GM18499 (cell line): ENCODE data around the gene APOM.

Experiments used
- ATAC-seq: cut with Tn5 transposase; IDR thresholded peaks from one replicate; pipeline ENCODE4 v1.9.1; 2021; ENCODE audit warnings: moderate number of reproducible peaks; ENCODE audit not compliant: insufficient read depth, unreplicated experiment

The APOM gene

DNA sequence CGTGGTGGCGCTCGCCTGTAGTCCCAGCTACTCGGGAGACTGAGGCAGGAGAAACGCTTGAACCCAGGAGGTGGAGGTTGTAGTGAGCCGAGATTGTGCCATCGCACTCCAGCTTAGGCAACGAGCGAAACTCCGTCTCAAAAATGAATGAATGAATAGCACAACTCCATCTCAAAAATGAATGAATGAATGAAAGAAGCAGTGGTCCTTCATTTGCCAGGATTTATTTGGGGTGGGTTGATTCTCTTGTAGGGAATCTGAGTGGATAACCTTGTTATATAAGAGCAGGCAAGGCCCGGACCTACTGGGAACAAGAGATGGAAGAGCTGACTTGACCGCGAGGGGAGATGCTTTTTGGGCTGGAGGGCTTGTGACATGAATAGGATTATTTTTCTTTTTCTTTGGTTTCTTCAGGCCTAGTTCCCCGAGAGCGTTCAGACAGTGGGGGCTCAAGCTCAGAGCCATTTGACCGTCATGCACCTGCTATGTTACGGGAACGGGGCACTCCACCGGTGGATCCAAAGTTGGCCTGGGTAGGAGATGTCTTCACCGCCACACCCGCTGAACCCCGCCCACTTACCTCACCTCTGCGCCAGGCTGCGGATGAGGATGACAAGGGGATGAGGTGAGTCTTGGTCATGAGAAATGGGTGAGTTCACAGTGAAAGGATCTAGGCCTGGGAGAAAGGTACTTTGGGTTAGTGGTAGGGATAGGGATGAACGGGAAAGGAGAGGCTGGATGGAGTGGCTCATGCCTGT lies 25.3 kb upstream of the APOM start:
- no peak for ATAC-seq

DNA sequence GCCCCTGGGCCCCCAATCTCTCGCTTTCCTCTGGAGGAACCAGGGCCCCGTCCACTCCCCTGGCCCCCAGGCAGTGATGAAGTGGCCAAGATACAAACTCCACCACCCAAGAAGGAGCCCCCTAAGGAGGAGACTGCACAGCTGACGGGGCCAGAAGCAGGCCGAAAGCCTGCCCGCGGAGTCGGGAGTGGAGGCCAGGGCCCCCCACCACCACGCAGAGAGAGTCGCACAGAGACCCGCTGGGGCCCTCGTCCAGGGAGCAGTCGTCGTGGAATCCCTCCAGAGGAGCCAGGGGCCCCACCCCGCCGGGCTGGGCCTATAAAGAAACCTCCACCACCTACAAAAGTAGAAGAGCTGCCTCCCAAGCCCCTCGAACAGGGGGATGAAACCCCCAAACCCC lies 24.5 kb upstream of the APOM start:
- no peak for ATAC-seq

DNA sequence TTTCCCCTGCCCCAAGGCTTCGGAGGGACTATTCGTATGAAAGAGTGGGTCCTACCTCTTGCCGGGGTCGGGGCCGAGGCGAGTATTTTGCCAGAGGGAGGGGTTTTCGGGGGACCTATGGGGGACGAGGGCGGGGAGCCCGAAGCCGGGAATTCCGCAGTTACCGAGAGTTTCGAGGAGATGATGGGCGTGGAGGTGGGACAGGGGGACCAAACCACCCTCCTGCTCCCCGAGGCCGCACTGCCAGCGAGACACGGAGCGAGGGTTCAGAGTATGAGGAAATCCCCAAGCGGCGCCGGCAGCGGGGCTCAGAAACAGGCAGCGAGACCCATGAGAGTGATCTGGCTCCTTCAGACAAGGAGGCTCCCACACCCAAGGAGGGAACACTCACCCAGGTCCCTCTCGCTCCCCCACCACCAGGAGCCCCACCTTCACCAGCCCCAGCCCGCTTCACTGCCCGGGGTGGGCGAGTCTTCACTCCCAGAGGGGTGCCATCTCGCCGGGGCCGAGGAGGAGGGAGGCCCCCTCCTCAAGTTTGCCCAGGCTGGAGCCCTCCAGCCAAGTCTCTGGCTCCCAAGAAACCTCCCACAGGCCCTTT lies 23.9 kb upstream of the APOM start:
- ATAC-seq: no peak

DNA sequence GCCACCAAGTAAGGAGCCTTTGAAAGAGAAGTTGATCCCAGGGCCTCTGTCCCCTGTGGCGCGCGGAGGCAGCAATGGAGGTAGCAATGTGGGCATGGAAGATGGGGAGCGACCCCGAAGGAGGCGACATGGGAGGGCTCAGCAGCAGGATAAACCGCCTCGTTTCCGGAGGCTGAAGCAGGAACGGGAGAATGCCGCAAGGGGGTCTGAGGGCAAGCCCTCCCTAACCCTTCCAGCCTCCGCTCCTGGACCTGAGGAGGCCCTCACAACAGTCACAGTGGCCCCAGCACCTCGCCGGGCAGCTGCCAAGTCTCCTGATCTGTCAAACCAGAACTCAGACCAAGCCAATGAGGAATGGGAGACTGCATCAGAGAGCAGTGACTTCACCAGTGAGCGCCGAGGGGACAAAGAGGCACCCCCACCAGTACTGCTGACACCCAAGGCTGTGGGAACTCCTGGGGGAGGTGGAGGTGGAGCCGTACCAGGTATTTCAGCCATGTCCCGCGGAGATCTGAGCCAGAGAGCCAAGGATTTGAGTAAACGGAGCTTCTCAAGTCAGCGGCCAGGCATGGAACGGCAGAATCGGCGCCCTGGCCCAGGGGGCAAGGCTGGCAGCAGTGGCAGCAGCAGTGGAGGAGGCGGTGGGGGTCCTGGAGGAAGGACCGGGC lies 23.3 kb upstream of the APOM start:
- no peak for ATAC-seq

DNA sequence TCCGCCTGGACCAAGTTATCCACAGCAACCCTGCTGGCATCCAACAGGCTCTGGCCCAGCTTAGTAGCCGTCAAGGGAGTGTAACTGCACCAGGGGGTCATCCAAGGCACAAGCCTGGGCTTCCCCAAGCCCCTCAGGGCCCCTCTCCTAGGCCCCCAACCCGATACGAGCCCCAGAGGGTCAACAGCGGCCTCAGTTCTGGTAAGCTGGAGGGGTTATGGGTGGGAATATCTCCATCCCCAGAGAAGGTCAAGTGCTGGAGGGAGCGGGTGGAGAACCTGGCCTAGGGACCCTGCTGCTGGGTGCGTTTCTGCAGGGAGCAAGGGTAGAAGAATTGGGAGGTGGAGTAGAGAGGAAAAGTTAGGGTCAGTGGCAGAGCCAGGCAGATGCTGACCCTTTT lies 22.2 kb upstream of the APOM start:
- no peak for ATAC-seq

DNA sequence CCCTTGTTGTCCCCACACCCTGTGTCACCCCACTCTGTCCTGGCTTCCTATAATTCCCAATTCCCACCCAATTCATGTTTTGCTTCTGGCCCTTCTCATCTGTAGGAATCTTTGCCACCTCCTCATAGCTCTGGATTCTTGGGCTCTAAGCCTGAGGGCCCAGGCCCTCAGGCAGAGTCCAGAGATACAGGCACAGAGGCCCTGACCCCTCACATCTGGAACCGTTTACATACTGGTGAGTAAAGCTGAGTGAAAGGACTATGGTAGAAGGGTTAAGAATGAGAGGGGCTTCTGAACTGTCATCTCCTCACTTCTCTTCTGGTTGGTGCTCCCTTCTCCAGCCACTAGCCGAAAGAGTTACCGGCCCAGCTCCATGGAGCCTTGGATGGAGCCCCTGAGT lies 21.6 kb upstream of the APOM start:
- ATAC-seq: no peak

DNA sequence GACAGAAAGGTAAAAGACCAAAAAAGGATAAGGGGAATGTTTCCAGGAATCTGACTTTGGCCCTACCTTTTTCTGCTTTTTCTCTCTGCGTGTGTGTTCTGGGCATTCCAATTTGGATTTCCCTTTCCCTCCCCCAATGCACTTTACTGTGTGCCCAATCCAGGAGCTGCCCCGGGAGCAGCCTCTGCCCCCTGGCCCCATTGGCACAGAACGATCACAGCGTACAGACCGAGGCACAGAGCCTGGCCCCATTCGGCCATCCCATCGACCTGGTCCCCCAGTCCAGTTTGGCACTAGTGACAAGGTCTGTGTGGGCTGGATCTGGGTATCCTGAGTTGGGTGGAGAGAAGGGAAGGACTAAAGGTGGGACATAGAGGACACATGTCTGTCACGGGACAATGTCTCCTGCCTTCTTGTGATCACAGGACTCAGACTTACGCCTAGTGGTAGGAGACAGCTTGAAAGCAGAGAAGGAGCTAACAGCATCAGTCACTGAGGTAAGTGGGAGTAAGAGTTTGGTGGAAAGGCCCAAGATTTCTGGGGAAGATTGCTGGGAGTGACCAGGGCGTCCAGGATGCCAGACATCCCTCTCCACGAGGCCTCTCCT lies 20.6 kb upstream of the APOM start:
- ATAC-seq: no peak

DNA sequence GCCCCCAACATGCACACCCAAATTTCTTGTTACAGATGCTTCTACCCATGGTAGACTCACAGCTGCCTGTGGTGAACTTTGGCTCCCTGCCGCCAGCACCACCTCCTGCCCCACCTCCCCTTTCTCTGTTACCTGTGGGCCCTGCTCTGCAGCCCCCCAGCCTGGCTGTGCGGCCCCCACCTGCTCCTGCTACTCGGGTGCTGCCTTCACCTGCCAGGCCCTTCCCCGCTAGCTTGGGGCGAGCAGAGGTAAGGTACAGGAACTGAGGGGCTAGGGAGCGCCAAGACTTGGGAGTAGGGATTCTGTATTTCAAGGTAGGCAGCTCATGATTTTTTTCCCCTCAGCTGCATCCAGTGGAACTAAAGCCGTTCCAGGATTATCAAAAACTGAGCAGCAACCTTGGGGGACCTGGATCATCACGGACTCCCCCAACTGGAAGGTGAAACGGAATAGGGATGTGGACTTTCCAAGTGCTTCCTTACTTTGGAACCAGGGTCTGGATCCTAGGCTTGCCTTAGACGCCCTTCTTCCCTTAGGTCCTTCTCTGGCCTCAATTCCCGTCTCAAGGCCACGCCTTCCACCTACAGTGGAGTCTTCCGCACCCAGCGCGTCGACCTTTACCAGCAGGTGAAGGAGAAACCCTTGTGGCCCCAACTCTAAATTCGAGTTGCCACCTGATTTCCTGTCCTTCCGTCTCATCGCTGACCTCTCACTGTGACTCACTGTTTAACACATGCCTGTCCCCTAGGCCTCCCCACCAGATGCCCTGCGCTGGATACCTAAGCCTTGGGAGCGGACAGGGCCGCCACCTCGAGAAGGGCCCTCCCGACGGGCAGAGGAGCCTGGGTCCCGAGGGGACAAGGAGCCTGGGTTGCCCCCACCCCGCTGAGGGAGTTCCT lies 18.7 kb upstream of the APOM start:
- no peak for ATAC-seq

DNA sequence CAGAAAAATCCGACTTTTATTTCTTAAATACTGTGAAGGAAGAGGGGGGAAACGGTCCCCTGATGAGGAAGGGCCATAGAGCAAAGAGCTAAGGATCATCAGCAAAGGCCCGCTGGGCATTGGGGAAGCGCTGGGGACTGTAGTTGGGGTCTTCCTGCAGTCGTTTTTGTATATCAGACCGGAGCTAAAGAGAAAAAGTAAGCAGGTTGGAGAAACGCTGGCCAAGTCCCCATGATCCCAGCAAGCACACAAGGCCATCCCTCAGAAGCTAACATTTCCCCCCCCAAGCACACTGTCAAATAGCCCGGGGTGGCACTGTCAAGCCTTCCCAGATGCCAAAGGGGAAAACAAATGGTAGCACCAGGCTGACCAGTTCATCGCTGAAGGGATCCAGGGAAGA lies 16.7 kb upstream of the APOM start:
- no peak for ATAC-seq

DNA sequence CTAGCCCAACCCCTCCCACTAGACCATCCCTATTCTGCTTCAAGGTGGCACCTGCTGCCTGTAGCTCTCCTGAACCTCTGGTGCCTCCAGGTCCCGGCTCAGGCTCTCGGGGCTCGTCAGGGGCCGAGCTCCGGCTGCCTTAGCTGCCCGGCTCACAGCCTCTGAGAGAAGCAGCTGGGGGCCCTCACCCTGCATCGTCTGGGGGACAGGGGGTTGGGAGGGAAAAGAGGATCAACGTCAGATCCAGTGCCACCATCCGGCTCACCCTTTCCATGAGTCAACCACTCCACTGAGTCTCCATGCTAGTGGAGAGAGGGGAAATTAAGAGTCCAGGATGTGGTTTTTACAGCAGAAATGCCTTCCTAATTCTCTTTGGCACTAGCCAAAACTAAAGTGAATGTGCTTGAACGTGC lies 16.2 kb upstream of the APOM start:
- ATAC-seq: no peak

DNA sequence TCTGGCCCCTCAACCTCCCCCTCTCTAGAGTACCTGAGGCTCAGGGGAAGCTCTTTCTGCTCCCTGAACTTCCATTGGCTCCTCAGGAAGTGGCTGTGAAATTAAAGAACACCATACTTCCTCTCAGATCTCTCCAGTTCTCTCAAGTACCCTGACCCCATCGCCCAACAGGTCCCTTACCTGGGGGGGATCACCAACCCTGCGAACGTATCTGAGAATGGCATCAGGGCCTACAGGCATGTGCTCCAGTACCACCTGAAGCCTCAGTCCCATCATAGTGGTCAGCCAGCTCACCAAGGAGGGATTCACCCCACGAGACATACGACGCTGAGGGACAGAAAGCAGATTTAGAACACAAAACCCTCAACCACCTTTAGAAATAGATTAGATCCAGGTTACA lies 15.1 kb upstream of the APOM start:
- no peak for ATAC-seq

DNA sequence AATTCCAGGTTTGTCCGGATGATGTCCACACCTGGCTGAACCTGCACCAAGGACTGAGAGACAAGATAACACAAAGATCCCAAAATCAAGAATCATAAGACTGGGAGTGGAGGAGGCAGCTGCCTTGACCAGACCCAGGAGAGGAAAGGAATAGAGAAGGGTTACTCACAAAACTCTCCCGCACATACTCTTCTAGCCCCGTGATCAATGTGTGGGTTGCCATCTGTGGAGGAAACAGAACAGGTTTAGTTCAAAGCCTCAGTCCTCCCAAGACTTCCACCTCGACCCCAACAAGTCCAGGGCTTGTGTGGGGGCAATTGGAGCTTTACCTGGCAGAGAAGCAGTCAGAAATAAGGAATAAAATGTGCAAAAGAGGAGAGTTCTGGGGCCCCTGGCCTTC lies 14.3 kb upstream of the APOM start:
- no peak for ATAC-seq

DNA sequence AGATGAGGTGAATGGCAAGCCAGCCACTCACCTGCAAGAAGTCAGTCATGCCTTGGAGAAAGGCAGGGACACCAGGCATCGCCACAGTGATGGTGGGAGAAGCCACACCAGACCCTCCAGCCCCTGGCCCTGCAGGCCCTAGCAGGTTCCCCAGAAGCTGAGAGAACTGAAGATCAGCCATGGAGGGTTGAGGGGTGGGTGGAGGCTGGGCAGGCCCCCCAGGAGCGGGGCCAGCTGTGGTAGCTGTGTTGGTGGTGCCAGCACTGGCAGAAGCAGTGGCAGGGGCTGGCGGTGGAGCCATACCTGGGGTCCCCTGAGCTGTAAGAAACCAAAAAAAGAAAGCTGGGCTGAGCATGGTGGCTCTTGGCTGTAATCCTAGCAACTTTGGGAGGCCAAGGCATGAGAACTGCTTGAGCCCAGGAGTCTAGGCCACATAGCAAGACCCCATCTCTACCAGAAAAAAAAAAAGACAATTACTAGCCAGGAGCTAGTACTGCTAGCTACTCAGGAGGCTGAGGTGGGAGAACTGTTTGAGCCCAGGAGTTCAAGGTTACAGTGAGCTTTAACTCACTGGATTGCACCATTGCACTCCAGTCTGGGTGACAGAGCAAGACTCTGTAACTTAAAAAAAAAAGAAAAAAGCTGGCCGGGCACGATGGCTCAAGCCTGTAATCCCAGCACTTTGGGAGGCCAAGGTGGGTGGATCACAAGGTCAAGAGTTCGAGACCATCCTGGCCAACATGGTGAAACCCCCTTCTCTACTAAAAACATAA lies 12.7 kb upstream of the APOM start:
- no peak for ATAC-seq

DNA sequence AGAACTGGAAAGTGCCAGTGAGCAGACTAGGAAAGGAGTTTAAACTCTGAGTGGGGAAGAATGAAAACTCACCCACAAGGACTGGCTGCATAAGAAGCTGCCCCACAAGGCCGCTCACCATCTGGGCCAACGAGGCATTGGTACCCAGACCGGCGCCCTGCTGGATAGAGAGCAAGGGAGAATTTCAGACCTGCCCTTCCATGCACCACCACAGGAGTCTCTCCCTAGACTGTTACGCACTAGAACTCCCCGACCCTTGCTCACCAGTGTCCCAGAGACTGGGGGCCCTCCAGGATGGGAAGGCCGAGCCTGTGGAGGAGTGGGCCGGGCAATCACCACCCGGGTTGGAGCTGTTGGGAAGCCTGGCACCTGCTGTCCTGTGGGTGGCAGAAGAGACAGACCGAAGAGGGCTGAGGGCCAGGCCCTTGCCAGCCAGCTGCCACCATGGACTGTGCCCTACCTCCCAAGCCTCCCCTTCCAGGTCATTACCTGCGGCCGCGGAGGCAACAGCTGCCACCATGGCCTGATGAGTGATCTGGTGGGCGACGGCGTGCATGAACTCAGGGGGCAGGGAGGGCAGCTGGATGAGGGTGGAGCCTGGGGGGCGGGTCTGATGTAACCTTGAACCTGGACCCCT lies 11.8 kb upstream of the APOM start:
- no peak for ATAC-seq

DNA sequence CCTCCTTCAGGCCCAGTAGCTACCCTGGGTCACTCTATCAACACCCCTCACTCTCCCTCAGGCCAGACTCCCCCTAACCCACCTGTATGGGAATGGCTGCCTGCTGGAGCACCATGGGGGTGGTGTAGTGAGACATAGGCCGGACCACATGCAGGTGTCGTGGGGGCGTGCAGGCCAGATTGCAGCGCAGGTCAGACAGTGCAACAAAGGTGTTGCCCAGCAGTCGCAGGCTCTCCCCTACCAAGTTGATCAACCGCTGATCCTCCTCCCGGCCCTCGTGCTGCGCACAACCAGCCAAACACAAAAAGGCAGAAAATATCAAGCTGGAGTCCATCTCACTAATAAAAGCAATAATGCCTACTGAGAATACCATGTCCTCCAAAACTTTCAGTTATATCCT lies 10.4 kb upstream of the APOM start:
- no peak for ATAC-seq

DNA sequence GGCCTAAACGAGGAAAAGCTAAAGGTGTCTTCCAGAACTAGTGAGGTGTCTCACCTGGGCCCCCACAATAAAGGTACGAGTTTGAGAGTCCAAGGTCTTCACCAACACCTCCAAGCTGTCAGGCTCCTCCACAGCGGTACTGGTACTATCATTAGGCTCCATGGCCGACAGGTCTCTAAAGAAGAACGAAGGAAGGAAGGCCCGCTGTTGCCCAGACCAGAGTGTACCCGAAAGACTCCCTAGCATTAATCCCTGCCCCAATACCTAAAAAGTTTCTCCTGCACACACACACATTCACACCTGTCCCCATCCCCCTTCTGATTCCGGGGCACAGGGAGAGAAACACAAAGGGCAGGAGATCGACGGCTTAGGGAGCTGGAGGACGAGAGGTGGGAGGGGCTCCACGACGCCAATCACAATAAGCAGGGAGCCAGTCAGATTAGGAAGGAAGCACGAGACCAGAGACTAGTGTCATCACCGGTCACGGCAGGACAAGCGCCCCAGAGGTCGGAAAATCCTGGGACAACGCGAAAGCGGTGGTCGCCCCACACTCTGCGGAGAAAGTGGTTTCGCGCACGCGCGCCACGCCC lies 4.0 kb upstream of the APOM start:
- ATAC-seq: no peak

DNA sequence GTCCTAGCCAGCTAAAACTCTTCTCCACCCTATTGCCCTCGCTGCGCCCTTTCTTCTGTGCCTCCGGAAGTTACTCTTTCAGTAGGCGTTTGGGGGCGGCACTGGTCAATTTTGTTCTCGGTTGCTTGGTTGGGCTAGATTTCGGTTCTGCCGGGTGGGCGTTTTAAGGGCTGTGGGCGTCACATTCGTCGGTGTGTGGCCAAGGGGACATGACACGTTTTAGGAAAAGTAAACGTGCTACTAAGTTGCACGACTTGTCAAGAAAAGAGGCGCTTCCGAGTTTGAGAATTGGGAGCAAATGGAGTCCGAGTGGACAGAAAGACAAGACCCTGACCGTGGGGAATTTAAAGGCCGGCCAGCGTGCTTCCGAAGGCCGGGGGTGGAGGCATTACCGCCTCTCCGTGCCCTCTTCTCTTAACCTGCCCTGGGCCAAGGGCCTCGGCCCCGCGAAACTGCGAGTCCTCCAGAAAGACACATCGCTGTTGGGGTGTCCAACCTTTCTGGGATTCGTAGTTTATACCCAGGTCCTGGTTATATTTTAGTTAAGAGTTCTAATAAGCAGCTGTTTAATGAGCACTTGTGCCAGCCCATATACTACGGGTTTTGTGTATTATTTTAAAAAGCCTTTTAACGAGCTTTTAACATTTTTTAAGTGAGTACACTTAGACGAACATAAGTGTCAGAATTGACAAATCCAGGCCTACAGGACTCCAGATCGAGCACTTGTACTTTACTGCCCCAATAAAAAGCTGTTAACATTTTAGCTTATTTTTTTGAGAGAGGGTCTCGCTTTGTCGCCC lies 2.6 kb upstream of the APOM start:
- no peak for ATAC-seq
